ENCODE results near the gene PLLP.

DNA sequence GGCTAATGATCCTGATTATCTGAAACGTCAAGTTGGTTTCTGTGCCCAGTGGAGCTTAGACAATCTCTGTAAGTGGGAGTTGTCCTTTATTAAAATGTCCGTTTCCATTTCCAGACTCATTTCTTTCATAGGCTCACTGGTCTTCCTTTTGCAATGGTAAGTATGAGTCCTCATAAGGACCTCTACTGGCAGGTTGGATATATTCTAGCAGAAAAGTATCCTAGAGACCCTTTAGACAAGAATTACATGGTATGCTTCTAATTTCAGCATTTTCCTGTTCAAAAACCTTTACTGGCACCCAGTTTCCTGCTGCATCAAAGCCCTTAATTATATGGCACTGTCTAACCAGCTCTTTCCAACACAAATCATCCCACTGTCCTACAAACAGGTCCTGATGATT lies 67.5 kb downstream of the PLLP start:
- TF ChIP-seq, protein P1, sequence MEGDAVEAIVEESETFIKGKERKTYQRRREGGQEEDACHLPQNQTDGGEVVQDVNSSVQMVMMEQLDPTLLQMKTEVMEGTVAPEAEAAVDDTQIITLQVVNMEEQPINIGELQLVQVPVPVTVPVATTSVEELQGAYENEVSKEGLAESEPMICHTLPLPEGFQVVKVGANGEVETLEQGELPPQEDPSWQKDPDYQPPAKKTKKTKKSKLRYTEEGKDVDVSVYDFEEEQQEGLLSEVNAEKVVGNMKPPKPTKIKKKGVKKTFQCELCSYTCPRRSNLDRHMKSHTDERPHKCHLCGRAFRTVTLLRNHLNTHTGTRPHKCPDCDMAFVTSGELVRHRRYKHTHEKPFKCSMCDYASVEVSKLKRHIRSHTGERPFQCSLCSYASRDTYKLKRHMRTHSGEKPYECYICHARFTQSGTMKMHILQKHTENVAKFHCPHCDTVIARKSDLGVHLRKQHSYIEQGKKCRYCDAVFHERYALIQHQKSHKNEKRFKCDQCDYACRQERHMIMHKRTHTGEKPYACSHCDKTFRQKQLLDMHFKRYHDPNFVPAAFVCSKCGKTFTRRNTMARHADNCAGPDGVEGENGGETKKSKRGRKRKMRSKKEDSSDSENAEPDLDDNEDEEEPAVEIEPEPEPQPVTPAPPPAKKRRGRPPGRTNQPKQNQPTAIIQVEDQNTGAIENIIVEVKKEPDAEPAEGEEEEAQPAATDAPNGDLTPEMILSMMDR (conservative IDR thresholded peaks at IDR 0.05 in 1 of 2, IDR thresholded peaks at IDR 0.05 in 1 of 2; ENCODE audit: extremely low read depth in 1 of 2, insufficient read depth in 1 of 2, low read depth in 1 of 2, low read length in 2 of 2), result no peak
- TF ChIP-seq EZH2 (IDR thresholded peaks at IDR 0.05; ENCODE audit: borderline replicate concordance, low read length), result no peak
